ENCODE data around the gene DIDO1. TPM values are rescaled to one million over a fixed set of nuclear protein-coding genes. Genes with fewer than 3 reads are reported as not detected.

The DIDO1 gene
- 22.8 TPM for total RNA-seq

- peak; percentile 80 for ATAC-seq
- peak; percentile 93 for DNase-seq (ENCODE audit: low spot score)
Measured at GRCh38 chr20:62926229-62927127, at the start of gene DIDO1. Gene DIDO1, minus strand, starts transcription at chr20:62926505.

GRCh38 chr20:62975251-62975760 is 49.0 kb upstream of the DIDO1 start:
- no peak for DNase-seq (ENCODE audit: low spot score)
- ATAC-seq = no peak

- ATAC-seq (no peak), DNase-seq (ENCODE audit: low spot score) (no peak)
Measured at GRCh38 chr20:62972845-62973745, 46.8 kb upstream of the DIDO1 start.

- ATAC-seq (peak; percentile 86), DNase-seq (ENCODE audit: low spot score) (peak; percentile 85)
Measured at GRCh38 chr20:62971950-62972844, 45.9 kb upstream of the DIDO1 start.

- ATAC-seq (no peak), DNase-seq (ENCODE audit: low spot score) (no peak)
Measured at GRCh38 chr20:62971211-62971949, 45.1 kb upstream of the DIDO1 start.

GRCh38 chr20:62970307-62971210 is 44.3 kb upstream of the DIDO1 start:
- DNase-seq (ENCODE audit: low spot score) (peak; percentile 64), ATAC-seq (peak; percentile 52)

GRCh38 chr20:62969939-62970306 is 43.6 kb upstream of the DIDO1 start:
- DNase-seq (ENCODE audit: low spot score) (no peak), ATAC-seq (no peak)

- DNase-seq (ENCODE audit: low spot score) = no peak
- peak; percentile 6 for ATAC-seq
Measured at GRCh38 chr20:62969179-62969760, 43.0 kb upstream of the DIDO1 start.

GRCh38 chr20:62968378-62969178 is 42.3 kb upstream of the DIDO1 start:
- ATAC-seq = peak; percentile 25
- DNase-seq (ENCODE audit: low spot score) = no peak

- ATAC-seq = no peak
- DNase-seq (ENCODE audit: low spot score) = no peak
Measured at GRCh38 chr20:62967628-62968351, 41.5 kb upstream of the DIDO1 start.

GRCh38 chr20:62967149-62967501 is 40.8 kb upstream of the DIDO1 start:
- DNase-seq (ENCODE audit: low spot score) (no peak), ATAC-seq (no peak)

GRCh38 chr20:62966212-62967148 is 40.2 kb upstream of the DIDO1 start:
- ATAC-seq (no peak), DNase-seq (ENCODE audit: low spot score) (no peak)

GRCh38 chr20:62965363-62965771 is 39.1 kb upstream of the DIDO1 start:
- DNase-seq (ENCODE audit: low spot score) = no peak

GRCh38 chr20:62964700-62965099 is 38.4 kb upstream of the DIDO1 start:
- DNase-seq (ENCODE audit: low spot score) (no peak), ATAC-seq (no peak)

More at GRCh38 chr20:62965363-62965771, 39.1 kb upstream of the DIDO1 start:
- no peak for ATAC-seq

- no peak for ATAC-seq
- DNase-seq (ENCODE audit: low spot score) = no peak
Measured at GRCh38 chr20:62963614-62964397, 37.5 kb upstream of the DIDO1 start.
